HepG2 (cell line): ENCODE measurements around the gene HNRNPL. TPM values are rescaled to one million over a fixed set of nuclear protein-coding genes. Genes with fewer than 3 reads are reported as not detected.
A peak's percentile ranks its signal among the peaks of the same experiment; 100 is the strongest.

Source experiments
- ATAC-seq: fragments of 200-7000 bp; cut with Tn5 transposase; 3 replicates; pipeline ENCODE4 v1.9.1; 2020; ENCODE audit warnings: mild to moderate bottlenecking, moderate library complexity
- BruUV-seq: library from RNA; stranded (reverse); fragments of 400-500 nt; replicated peaks from 2 replicates; lab custom pipeline; 2021; lab: Mats Ljungman, UMichigan
- CTCF ChIA-PET: fragments of 300-600 bp; formaldehyde crosslinking; extraction: SDS; loops from one replicate; lab custom pipeline; 2021; ENCODE audit warnings: low total read pairs, inconsistent platforms, low intra/inter-chr PET ratio; lab: Yijun Ruan, JAX
- POLR2A ChIA-PET: fragments of 350-600 bp; sonication (Branson Sonifier 250); formaldehyde crosslinking; loops from one replicate; lab custom pipeline; 2020; ENCODE audit warnings: antibody characterized with exemption, inconsistent platforms; lab: Yijun Ruan, JAX
- DNase-seq: peaks from one replicate; pipeline ENCODE4 v3.0.0-alpha.2; 2015; ENCODE audit warnings: low spot score
- FAIRE-seq: peaks from 3 replicates; lab custom pipeline; 2011; peaks lifted over from hg19 to GRCh38; lab: Jason Lieb, UNC
- H2AFZ ChIP-seq: one replicate; pipeline ENCODE4 v1.6.1; 2011; ENCODE audit warnings: low read length, inconsistent platforms
- H3K27ac ChIP-seq: fragments of 300-600 bp; 3 replicates; pipeline ENCODE4 v1.8.0; 2011; ENCODE audit warnings: mixed run types, mild to moderate bottlenecking, mixed read lengths, low read length, inconsistent platforms; ENCODE audit not compliant: insufficient read depth; ENCODE audit errors: extremely low read length
- H3K27me3 ChIP-seq, 2 experiments: fragments of 200-600 bp in 1 of 2; 2 replicates in 1 of 2; 3 replicates in 1 of 2; pipeline versions ENCODE4 v1.6.0 to v1.8.0; 2011; ENCODE audit warnings: low read length in 2 of 2, mild to moderate bottlenecking in 2 of 2, moderate library complexity in 2 of 2, inconsistent platforms in 1 of 2; ENCODE audit not compliant: insufficient read depth in 2 of 2, control insufficient read depth in 1 of 2
- H3K36me3 ChIP-seq, 2 experiments: fragments of 200-600 bp in 1 of 2; replicated peaks in 1 of 2; 2 replicates in 1 of 2; 3 replicates in 1 of 2; pipeline versions ENCODE4 v1.5.1 to v1.8.0; 2011; ENCODE audit warnings: low read length in 2 of 2, inconsistent platforms in 1 of 2; ENCODE audit not compliant: insufficient read depth in 2 of 2, control insufficient read depth in 1 of 2
- H3K4me1 ChIP-seq: 2 replicates; pipeline ENCODE4 v1.5.1; 2012; ENCODE audit warnings: low read length, inconsistent platforms; ENCODE audit not compliant: insufficient read depth
- H3K4me2 ChIP-seq: 2 replicates; pipeline ENCODE4 v1.6.0; 2011; ENCODE audit warnings: low read depth, low read length, inconsistent platforms
- H3K4me3 ChIP-seq, 3 experiments: fragments of 200-600 bp in 1 of 3; sonication (generic), shearing (Covaris generic) in 1 of 3; replicated peaks in 1 of 3; 2 replicates each; pipeline ENCODE4 v1.5.1; 2011 to 2016; ENCODE audit warnings: low read length in 3 of 3, inconsistent platforms in 2 of 3, low read depth in 2 of 3, mild to moderate bottlenecking in 2 of 3, control low read depth in 1 of 3, mixed read lengths in 1 of 3; ENCODE audit not compliant: insufficient read depth in 1 of 3
- H3K79me2 ChIP-seq: one replicate; pipeline ENCODE4 v1.6.1; 2011; ENCODE audit warnings: low read length, inconsistent platforms; ENCODE audit not compliant: insufficient read depth
- H3K9ac ChIP-seq: 2 replicates; pipeline ENCODE4 v1.6.0; 2011; ENCODE audit warnings: mild to moderate bottlenecking, low read depth, low read length, inconsistent platforms; ENCODE audit not compliant: insufficient read depth
- H3K9me3 ChIP-seq: 2 replicates; pipeline ENCODE4 v1.5.1; 2012; ENCODE audit warnings: mild to moderate bottlenecking, low read length
- H4K20me1 ChIP-seq: 2 replicates; pipeline ENCODE4 v1.6.0; 2011; ENCODE audit warnings: inconsistent platforms, mild to moderate bottlenecking, low read length, moderate library complexity; ENCODE audit not compliant: insufficient read depth
- AGO2 ChIP-seq: fragments of 200-400 bp; formaldehyde crosslinking; optimal IDR thresholded peaks from 2 replicates; pipeline ENCODE3; 2017; ENCODE audit warnings: mild to moderate bottlenecking, low read depth, low read length, moderate library complexity
- ARNT2 ChIP-seq: sonication (generic); formaldehyde crosslinking; IDR thresholded peaks from 2 replicates; pipeline ENCODE4 v1.8.0; 2022; ENCODE audit warnings: mild to moderate bottlenecking, low read depth, missing genetic modification reagents, moderate library complexity
- CENPT ChIP-seq: sonication (generic); formaldehyde crosslinking; IDR thresholded peaks from 2 replicates; pipeline ENCODE4 v1.8.0; 2022; ENCODE audit warnings: low read depth, mild to moderate bottlenecking, moderate library complexity, missing genetic modification reagents
- EHMT2 ChIP-seq: fragments of 200-600 bp; sonication (generic); IDR thresholded peaks from 2 replicates; pipeline ENCODE4 v1.7.0; 2017; ENCODE audit warnings: antibody characterized with exemption, low read depth, low read length, borderline replicate concordance
- HES4 ChIP-seq: sonication (generic); formaldehyde crosslinking; IDR thresholded peaks from 2 replicates; pipeline ENCODE4 v1.9.0; 2021; ENCODE audit warnings: mild to moderate bottlenecking, missing genetic modification reagents, borderline replicate concordance
- KLF6 ChIP-seq: IDR thresholded peaks from 2 replicates; pipeline ENCODE4 v1.8.0; 2016; ENCODE audit warnings: missing biosample characterization, missing genetic modification reagents
- MAFK ChIP-seq, 2 experiments: IDR thresholded peaks in 1 of 2; conservative IDR thresholded peaks in 1 of 2; 2 replicates each; pipeline ENCODE4 v1.6.1; 2011; ENCODE audit warnings: improper control_type of control experiment in 2 of 2, low read length in 2 of 2
- NFKBIZ ChIP-seq: IDR thresholded peaks from 2 replicates; pipeline ENCODE4 v1.6.1; 2018; ENCODE audit warnings: missing genetic modification reagents, missing compliant biosample characterization
- POLR2G ChIP-seq: fragments of 200-400 bp; formaldehyde crosslinking; IDR thresholded peaks from 2 replicates; pipeline ENCODE4 v1.6.1; 2018; ENCODE audit warnings: mild to moderate bottlenecking, low read depth, low read length, moderate library complexity
- RBM22 ChIP-seq: fragments of 200-400 bp; formaldehyde crosslinking; optimal IDR thresholded peaks from 2 replicates; pipeline ENCODE3; 2017; ENCODE audit warnings: mild to moderate bottlenecking, low read length, moderate library complexity
- SIN3A ChIP-seq: IDR thresholded peaks from 2 replicates; pipeline ENCODE4 v1.6.1; 2011; ENCODE audit warnings: low read depth, mild to moderate bottlenecking, control low read depth, low read length, borderline replicate concordance
- SOX13 ChIP-seq, 3 experiments: fragments of 450-650 bp in 1 of 3; sonication (generic) in 1 of 3; formaldehyde crosslinking in 1 of 3; IDR thresholded peaks in 2 of 3; conservative IDR thresholded peaks in 1 of 3; 2 replicates each; pipeline versions ENCODE4 v1.5.0 to v1.6.1; 2016 to 2020; ENCODE audit warnings: antibody characterized with exemption in 1 of 3, mild to moderate bottlenecking in 1 of 3, missing compliant biosample characterization in 1 of 3, missing genetic modification reagents in 1 of 3, moderate library complexity in 1 of 3
- YEATS4 ChIP-seq: sonication (generic); formaldehyde crosslinking; IDR thresholded peaks from 2 replicates; pipeline ENCODE4 v1.4.0; 2020; ENCODE audit warnings: missing genetic modification reagents, borderline replicate concordance
- ZMYM3 ChIP-seq: sonication (generic); formaldehyde crosslinking; IDR thresholded peaks from 2 replicates; pipeline ENCODE4 v1.5.1; 2020; ENCODE audit warnings: mild to moderate bottlenecking, missing genetic modification reagents
- ZNF17 ChIP-seq: sonication (generic); formaldehyde crosslinking; IDR thresholded peaks from 2 replicates; pipeline ENCODE4 v1.5.0; 2020; ENCODE audit warnings: mild to moderate bottlenecking, missing genetic modification reagents
- ZNF616 ChIP-seq: sonication (generic); formaldehyde crosslinking; IDR thresholded peaks from 2 replicates; pipeline ENCODE4 v1.5.0; 2020; ENCODE audit warnings: low read depth, mild to moderate bottlenecking, missing genetic modification reagents
- ZNF709 ChIP-seq: sonication (generic); formaldehyde crosslinking; IDR thresholded peaks from 2 replicates; pipeline ENCODE4 v1.5.0; 2020; ENCODE audit warnings: mild to moderate bottlenecking, missing genetic modification reagents
- ZNF83 ChIP-seq: sonication (generic); formaldehyde crosslinking; IDR thresholded peaks from 2 replicates; pipeline ENCODE4 v1.4.0; 2020; ENCODE audit warnings: missing genetic modification reagents, mild to moderate bottlenecking, borderline replicate concordance
- WGBS: methylation state at CpG from one replicate; pipeline ENCODE4 v1.1.6; 2017; ENCODE audit warnings: low lambda C conversion rate; 5-methylcytosine and 5-hydroxymethylcytosine counted together
- in situ Hi-C: cut with HindIII; loops from 2 replicates; pipeline ENCODE4 v1.10.0; 2017; ENCODE audit warnings: low pct_unique_long_range_greater_than_20kb; ENCODE audit not compliant: extremely low pct_ligation_motif_present
- intact Hi-C: fragments of 100-400 bp; cut with micrococcal nuclease; formaldehyde crosslinking; loops from one replicate; pipeline ENCODE4 v1.10.0; 2022; ENCODE audit not compliant: unreplicated experiment
- polyA plus RNA-seq, 8 experiments: library from polyadenylated mRNA; depleted of rRNA in 3 of 8; stranded (reverse) in 7 of 8; unstranded in 1 of 8; fragments of >200 nt; fragmentation: Illumina TruSeq in 4 of 8; extraction: Trizol in 4 of 8; gene quantifications; 2 replicates each; pipeline versions ENCODE4 v1.2.1 to v1.2.3, GENCODE V29; 2011 to 2016; ENCODE audit warnings: low read depth in 4 of 8, missing spikeins in 1 of 8, mixed read lengths in 1 of 8; ENCODE audit not compliant: insufficient read depth in 1 of 8
- total RNA-seq, 5 experiments: library from RNA; depleted of rRNA; stranded (reverse); fragments of >200 nt; fragmentation: Illumina TruSeq; extraction: Trizol; gene quantifications; 2 replicates each; pipeline ENCODE4 v1.2.3, GENCODE V29; 2016; ENCODE audit warnings: low read depth in 1 of 5
- TF ChIP-seq, protein P1 (sequence below): sonication (generic); formaldehyde crosslinking; IDR thresholded peaks from 2 replicates; pipeline ENCODE4 v1.4.0; 2020; ENCODE audit warnings: missing genetic modification reagents

HNRNPL gene
- total and polyA plus RNA-seq, 2 of the 13 experiments (the other 11 are each of a cell fraction or from before 2014, with no cell fraction given) = 156 to 278 TPM

- H3K27ac ChIP-seq = peak overlapping the region; percentile 91
- H3K36me3 ChIP-seq = peaks cover under 1 to 4% of the 10 kb centered on the region in 2 experiments; a peak in 4 of 5 replicates
- CTCF ChIA-PET = no interaction called here
- H2AFZ ChIP-seq = no peak overlapping the region
- no peak for FAIRE-seq
- peak overlapping the region; percentile 92 for H3K4me2 ChIP-seq
- peak overlapping the region; percentile 84 to 93 (median 87) for H3K4me3 ChIP-seq
- BruUV-seq = TSS peak; percentile 69
- H3K9me3 ChIP-seq = no peaks in the 10 kb centered on the region
- peaks cover 49% of the 10 kb centered on the region for H3K4me1 ChIP-seq
- peaks cover 27% of the 10 kb centered on the region for H3K79me2 ChIP-seq
- H4K20me1 ChIP-seq = peaks cover 17% of the 10 kb centered on the region
- ATAC-seq = no peak
- no peak for DNase-seq
- POLR2A ChIA-PET = interaction anchor here (0.5 to 9.1 kb wide), 20 partner anchors 8 to 234 kb away, joined by 3 to 148 read pairs (median 6); partner anchors contain the start of genes ACTN4, ECH1, EIF3K and MRPS12
- WGBS = 1% methylated on average over 36 of the region's 52 CpGs
- peak overlapping the region; percentile 88 for H3K9ac ChIP-seq
- H3K27me3 ChIP-seq = no peaks in the 10 kb centered on the region; a peak in 1 of 5 replicates
- in situ Hi-C loops = no loop called here
- intact Hi-C loops = no loop called here
- TF ChIP-seq ZNF17 (CRISPR knock-in tag) (no peak), SOX13 (IDR thresholded peaks at IDR 0.05) (no peak), SOX13 (CRISPR knock-in tag; conservative IDR thresholded peaks at IDR 0.05 in 1 of 2, IDR thresholded peaks at IDR 0.05 in 1 of 2) (no peak), KLF6 (no peak), SIN3A (no peak), MAFK (conservative IDR thresholded peaks at IDR 0.05 in 1 of 2, IDR thresholded peaks at IDR 0.05 in 1 of 2; ENCODE audit: low read length in 2 of 2) (no peak), EHMT2 (no peak), ZMYM3 (peak; percentile 86), YEATS4 (0 out of 2 replicates have a peak, but pooled peaks have one; percentile 37), NFKBIZ (CRISPR knock-in tag) (no peak; the same call in 1 of the 2 replicates), ZNF616 (CRISPR knock-in tag) (no peak), HES4 (CRISPR knock-in tag) (no peak), AGO2 (no peak), ARNT2 (CRISPR knock-in tag) (no peak), ZNF709 (CRISPR knock-in tag) (no peak), CENPT (CRISPR knock-in tag) (no peak), RBM22 (no peak), POLR2G (peak; percentile 54), ZNF83 (CRISPR knock-in tag) (no peak)
- TF ChIP-seq, protein P1, sequence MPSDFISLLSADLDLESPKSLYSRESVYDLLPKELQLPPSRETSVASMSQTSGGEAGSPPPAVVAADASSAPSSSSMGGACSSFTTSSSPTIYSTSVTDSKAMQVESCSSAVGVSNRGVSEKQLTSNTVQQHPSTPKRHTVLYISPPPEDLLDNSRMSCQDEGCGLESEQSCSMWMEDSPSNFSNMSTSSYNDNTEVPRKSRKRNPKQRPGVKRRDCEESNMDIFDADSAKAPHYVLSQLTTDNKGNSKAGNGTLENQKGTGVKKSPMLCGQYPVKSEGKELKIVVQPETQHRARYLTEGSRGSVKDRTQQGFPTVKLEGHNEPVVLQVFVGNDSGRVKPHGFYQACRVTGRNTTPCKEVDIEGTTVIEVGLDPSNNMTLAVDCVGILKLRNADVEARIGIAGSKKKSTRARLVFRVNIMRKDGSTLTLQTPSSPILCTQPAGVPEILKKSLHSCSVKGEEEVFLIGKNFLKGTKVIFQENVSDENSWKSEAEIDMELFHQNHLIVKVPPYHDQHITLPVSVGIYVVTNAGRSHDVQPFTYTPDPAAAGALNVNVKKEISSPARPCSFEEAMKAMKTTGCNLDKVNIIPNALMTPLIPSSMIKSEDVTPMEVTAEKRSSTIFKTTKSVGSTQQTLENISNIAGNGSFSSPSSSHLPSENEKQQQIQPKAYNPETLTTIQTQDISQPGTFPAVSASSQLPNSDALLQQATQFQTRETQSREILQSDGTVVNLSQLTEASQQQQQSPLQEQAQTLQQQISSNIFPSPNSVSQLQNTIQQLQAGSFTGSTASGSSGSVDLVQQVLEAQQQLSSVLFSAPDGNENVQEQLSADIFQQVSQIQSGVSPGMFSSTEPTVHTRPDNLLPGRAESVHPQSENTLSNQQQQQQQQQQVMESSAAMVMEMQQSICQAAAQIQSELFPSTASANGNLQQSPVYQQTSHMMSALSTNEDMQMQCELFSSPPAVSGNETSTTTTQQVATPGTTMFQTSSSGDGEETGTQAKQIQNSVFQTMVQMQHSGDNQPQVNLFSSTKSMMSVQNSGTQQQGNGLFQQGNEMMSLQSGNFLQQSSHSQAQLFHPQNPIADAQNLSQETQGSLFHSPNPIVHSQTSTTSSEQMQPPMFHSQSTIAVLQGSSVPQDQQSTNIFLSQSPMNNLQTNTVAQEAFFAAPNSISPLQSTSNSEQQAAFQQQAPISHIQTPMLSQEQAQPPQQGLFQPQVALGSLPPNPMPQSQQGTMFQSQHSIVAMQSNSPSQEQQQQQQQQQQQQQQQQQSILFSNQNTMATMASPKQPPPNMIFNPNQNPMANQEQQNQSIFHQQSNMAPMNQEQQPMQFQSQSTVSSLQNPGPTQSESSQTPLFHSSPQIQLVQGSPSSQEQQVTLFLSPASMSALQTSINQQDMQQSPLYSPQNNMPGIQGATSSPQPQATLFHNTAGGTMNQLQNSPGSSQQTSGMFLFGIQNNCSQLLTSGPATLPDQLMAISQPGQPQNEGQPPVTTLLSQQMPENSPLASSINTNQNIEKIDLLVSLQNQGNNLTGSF (CRISPR knock-in tag) = no peak
Observed at GRCh38 chr19:38852231-38853044, 2.7 kb upstream of the HNRNPL start.
